Epithelial cell of prostate (primary cell): ENCODE results near the gene ZNF629.
A peak's percentile ranks its signal among the peaks of the same experiment; 100 is the strongest.
"Not testable (repeated sequence)": the region's sequence is repeated elsewhere in the genome, so short reads cannot be mapped to it uniquely, and the experiment has no call there.

Source experiments
- DNase-seq: peaks from one replicate; pipeline ENCODE4 v3.0.0-alpha.2; 2011; ENCODE audit warnings: low read depth, low spot score
- H3K27ac ChIP-seq: fragments of 450-650 bp; 2 replicates; pipeline ENCODE4 v1.5.1; 2017; ENCODE audit warnings: mild to moderate bottlenecking

Gene ZNF629

DNA sequence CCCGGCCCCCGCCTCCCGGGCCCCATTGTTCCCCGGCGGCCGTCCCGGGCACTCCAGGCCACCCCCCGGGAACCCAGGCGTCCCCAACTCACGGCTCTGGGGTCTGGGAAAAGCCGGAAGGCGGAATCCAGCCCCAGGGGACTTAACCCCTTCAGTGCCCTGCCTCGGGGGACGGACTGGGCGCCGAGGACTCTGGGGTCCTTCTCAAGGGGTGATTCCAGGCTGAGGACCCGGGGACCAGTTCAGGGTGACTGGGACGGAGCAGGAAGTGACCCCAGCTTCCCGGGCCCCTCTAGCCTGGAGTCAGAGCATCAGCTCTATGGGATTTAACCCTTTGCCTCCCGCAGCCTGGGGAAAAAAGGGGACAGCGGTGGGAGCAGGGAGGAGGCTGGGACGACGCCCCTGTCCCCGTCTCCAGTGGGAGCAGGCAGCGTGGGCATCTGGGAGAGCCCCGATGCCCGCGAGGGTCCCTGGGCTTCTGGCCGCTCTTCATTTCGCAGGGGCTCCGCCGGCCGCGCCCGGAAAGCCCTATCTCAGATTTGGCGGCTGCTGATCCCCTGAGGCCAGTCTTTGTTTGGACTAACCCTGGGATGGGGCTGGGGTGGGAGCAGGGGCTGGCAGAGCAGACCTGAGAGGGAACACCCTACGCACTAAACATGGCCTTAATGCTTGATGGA is at the start of gene ZNF629:
Gene ZNF629, minus strand, starts transcription at position 270 of the 677 bp plus-strand sequence. CDS start 2,723 bp downstream, outside the sequence.
- DNase-seq = no peak
- peak within 1 kb of the TSS; percentile 40 for H3K27ac ChIP-seq

DNA sequence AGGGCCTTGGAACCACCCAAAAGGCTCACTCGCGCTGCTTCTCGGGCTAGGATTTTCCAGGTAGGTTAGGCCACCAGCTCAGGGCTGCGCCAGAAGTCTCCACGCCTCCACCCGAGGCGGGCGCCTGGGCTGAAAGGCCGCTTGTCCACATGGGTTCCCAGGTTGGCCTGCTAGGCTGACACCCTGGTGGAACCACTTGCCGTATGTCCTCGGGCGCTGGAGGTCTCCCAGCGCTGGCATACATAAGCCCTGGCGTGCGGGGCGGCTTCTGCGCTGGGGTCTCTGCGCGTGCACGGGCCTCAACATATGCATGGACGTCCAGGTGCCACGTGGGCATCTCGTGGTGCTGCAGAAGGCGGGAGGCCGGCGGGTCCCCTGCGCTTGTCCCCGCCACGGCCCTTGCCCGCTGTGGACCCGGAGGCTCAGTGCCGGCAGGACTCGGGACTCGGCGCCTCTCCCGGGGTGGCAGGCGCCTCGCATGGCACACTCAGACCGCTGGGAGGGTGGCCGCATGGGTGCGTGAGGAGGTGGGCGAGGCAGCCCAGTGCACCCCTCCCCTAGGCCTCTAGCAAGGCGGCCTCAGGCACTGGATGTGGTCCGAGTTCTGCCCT is 47.2 kb upstream of the ZNF629 start:
- no peak for DNase-seq

DNA sequence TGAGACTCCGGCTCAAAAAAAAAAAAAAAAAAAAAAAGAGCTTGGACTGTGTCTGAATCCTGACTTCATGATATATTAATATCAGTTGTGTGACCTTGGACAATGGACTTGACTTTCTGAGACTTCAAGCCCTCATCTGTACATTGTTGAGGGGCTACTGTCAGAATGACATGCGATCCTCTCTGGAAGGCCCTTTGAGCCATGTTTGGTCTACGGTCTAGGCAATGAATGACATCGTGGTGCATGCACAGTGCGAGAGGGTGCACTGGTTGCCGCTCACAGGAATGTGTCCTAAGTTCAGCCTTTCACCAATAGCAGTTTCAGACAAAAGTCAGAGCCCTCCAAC is 43.0 kb upstream of the ZNF629 start:
- H3K27ac ChIP-seq = no peak overlapping the region
- DNase-seq = no peak

More for the DNA sequence above, 47.2 kb upstream of the ZNF629 start:
- no peak overlapping the region for H3K27ac ChIP-seq

GRCh38 chr16:30829130-30830071 is 42.4 kb upstream of the ZNF629 start:
- H3K27ac ChIP-seq = no peak overlapping the region
- no peak for DNase-seq

DNA sequence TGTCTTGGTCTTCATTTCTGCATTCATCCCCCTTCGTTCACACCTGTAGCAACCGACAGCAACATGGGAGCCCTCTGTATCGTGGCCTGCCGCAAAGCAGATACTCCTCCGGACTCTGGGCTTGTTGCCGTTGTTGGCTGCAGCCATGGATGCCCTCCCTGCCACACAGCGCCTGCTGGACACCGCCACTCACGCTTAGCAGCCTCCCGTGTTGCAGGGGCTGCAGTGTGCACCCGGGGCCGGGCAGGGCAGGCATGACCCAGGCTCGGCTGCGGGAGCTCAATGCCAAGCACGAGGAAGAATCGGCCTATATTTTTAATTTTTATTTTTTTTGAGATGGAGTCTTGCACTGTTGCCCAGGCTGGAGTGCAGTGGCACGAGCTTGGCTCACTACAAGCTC is 34.9 kb upstream of the ZNF629 start:
- H3K27ac ChIP-seq = no peak overlapping the region
- DNase-seq = no peak

- H3K27ac ChIP-seq, DNase-seq: not testable (repeated sequence)
Observed at GRCh38 chr16:30821441-30821840, 34.4 kb upstream of the ZNF629 start.

DNA sequence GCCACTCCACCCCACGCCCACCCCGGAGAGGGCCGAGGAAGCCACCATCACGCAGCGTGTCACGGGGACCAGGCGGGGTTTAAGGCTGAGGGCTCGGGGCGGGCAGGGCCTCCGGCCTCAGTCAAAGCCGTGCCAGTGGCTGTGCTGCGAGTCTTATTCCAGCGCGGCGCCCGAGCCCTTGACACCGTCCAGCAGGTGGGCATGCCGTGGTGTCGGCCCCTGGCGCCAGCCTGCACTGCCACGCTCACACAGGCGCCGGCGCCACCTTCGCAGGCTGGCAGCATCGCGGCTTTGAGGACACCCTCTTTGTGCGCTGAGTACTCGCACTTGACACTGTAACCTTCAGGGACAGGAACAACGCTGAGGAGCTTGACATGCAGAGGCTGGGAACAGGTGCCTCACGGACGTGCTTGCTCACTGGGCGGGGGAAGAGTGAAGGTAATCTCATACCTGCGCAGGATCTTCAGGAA is 34.0 kb upstream of the ZNF629 start:
- H3K27ac ChIP-seq = no peak overlapping the region
- DNase-seq = no peak

- no peak overlapping the region for H3K27ac ChIP-seq
- no peak for DNase-seq
Observed at GRCh38 chr16:30816769-30817168, 29.8 kb upstream of the ZNF629 start.

- DNase-seq = no peak
- peak overlapping the region; percentile 37 for H3K27ac ChIP-seq
Observed at GRCh38 chr16:30813821-30814189, 26.8 kb upstream of the ZNF629 start.

DNA sequence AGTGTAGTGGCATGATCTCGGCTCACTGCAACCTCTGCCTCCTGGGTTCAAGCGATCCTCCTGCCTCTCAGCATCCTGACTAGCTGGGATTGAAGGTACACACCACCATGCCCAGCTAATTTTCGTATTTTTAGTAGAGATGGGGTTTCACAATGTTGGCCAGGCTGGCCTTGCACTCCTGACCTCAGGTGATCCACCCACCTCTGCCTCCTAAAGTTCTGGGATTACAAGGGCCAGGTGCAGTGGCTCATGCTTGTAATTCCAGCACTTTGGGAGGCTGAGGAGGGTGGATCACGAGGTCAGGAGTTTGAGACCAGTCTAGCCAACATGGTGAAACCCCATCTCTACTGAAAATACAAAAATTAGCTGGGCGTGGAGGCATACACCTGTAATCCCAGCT is 22.7 kb upstream of the ZNF629 start:
- not testable (repeated sequence) for H3K27ac ChIP-seq, DNase-seq

GRCh38 chr16:30808890-30809426 is 22.0 kb upstream of the ZNF629 start:
- not testable (repeated sequence) for DNase-seq, H3K27ac ChIP-seq

- no peak for DNase-seq
Observed at GRCh38 chr16:30808146-30808545, 21.1 kb upstream of the ZNF629 start.

DNA sequence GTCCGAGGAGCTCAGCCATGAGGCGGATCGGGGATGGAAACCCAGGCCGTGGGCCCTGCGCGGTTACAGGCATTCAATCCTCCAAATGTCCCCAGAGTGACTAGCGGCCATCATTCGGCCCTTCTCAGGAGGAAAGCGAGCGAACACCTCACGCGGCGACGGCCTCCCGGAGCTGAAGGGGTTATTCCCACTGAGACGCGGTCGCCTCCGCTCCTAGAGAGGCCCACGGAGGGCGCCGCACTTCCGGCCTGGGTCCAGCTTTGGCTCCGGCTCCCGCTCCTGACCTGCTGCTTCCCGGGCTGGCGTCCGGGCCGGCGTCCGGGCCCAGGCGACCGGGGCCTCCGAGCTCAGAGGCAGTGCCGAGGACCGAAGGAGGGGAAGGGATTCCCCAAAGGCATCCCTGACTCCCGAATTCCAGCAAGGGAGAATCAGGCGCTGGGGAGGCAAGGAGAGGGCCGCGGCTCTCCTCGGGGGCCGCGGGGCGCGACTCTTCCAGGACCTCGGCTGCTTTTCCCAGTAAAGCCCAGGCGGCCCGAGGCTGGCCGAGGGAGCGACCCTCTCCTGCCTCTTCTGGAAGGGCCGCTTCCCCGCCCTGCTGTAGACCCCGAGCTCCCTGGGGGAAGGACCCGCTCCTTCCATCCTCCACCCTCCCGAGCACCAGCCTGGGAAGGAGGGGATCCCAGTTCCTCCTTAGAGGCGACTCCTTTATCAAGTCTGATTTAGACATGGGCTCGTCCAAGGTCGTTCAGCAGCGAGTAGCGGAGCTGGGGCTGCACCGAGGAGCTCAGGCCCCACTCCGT is 18.6 kb upstream of the ZNF629 start:
- H3K27ac ChIP-seq = peak overlapping the region; percentile 85
- DNase-seq = no peak

More at GRCh38 chr16:30808146-30808545, 21.1 kb upstream of the ZNF629 start:
- H3K27ac ChIP-seq = no peak overlapping the region

DNA sequence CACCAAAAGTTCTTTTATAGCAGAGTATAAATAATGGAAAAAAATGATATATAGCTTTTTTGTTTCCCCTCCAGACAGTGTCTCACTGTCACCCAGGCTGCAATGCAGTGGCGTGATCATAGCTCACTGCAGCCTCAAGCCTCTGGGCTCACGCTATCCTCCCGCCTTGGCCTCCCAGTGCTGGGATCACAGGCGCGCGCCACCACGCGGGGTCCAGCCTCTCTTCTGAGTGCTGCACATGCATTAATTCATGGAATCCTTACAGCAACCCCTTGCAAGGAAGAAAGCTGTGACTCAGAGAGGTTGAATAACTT is 18.0 kb upstream of the ZNF629 start:
- no peak for DNase-seq
- H3K27ac ChIP-seq = peak overlapping the region; percentile 85

- DNase-seq = no peak
- no peak overlapping the region for H3K27ac ChIP-seq
Observed at GRCh38 chr16:30802936-30803335, 15.9 kb upstream of the ZNF629 start.

DNA sequence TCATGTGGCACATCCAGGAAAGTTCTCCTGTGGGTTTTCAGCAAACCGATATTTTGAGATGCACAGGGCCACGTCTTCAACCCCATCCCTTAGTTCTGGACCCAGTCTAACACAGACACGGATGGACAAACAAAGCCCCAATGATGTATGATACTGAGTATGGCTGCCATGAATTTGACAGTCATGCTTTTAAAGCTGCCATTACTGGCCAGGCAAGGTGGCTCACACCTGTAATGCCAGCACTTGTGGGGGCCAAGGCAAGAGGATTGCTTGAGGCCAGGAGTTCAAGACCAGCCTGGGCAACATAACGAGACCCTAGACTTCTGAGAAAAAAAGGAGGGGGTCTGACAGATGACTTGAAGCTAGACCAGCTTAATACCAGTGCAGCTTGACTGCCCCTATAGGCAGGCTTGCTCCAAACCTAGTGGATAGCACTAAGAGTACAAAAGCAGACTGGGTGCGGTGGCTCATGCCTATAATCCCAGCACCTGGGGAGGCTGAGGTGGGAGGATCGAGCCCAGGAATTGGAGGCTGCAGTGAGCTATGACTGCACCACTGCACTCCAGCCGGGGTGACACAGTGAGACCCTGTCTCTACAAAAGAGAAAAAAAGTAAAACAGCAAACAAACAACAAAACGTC is 10.8 kb upstream of the ZNF629 start:
- no peak overlapping the region for H3K27ac ChIP-seq
- no peak for DNase-seq

- no peak for DNase-seq
- H3K27ac ChIP-seq = no peak overlapping the region
Observed at GRCh38 chr16:30794634-30795033, 7.6 kb upstream of the ZNF629 start.

GRCh38 chr16:30793508-30794069 is 6.6 kb upstream of the ZNF629 start:
- no peak overlapping the region for H3K27ac ChIP-seq
- no peak for DNase-seq
